ENCODE measurements around the gene PARD3B. TPM values are rescaled to one million over a fixed set of nuclear protein-coding genes. Genes with fewer than 3 reads are reported as not detected.

Gene PARD3B
- total and polyA plus RNA-seq, 4 donors = 6.8 to 50.9 (median 22.5) TPM

DNA sequence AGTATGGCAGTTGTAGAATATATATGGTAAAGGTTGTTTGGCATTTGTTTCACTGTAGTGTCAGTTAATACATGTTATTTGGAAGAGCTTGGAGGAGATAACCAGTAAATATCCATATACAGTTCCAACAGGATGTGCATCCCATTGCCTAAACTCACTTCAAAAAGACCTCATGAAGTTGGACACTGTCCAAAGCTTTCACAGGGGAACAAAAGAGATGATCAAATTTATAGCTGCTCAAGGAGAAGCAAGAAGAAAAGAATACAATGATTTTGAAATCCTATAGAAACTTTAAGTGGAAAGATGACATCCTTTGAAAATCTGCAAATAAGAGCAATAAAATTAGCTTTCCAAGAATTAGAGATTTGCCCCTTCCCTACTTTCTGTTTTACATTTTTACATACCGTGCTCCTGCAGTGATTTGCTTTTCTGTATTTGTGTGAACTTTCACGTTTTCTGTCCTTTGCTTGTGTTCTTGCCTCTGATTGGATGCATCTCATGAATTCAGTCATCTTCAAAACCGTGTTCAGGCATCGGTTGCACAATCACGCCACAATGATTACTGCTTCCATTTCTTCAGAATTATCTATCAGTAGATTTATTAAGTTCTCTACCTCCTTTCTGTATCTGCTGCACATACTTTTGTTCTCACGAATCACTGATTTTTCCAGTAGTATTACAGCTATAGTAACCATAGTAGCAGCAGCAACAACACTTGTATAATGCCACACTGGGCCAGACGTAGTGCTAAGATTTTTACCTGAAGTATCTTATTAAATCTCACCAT lies 83.8 kb downstream of the PARD3B start:
- intact Hi-C loops (cut with DNase I) = no loop called here
- Histone ChIP-seq H3K4me3 (ENCODE audit: low read length in 2 of 2) (no peak overlapping the region), H3K27ac (ENCODE audit: low read depth in 1 of 2, low read length in 2 of 2) (no peak overlapping the region), H3K4me1 (ENCODE audit: control insufficient read depth in 1 of 2, insufficient read depth in 2 of 2, low read length in 2 of 2) (no peaks in the 10 kb centered on the region), H3K9me3 (ENCODE audit: control insufficient read depth, low read length) (no peaks in the 10 kb centered on the region), H3K27me3 (ENCODE audit: control insufficient read depth in 1 of 2, insufficient read depth in 2 of 2, low read length in 1 of 2) (no peaks in the 10 kb centered on the region), H3K36me3 (ENCODE audit: control insufficient read depth in 1 of 2, insufficient read depth in 2 of 2, low read length in 1 of 2) (no peaks in the 10 kb centered on the region)
- WGBS, 2 donors = 91 to 94% methylated on average over 7 of the region's 7 CpGs
- no peak for ATAC-seq (ENCODE audit: low FRiP score)
- DNase-seq = no peak

DNA sequence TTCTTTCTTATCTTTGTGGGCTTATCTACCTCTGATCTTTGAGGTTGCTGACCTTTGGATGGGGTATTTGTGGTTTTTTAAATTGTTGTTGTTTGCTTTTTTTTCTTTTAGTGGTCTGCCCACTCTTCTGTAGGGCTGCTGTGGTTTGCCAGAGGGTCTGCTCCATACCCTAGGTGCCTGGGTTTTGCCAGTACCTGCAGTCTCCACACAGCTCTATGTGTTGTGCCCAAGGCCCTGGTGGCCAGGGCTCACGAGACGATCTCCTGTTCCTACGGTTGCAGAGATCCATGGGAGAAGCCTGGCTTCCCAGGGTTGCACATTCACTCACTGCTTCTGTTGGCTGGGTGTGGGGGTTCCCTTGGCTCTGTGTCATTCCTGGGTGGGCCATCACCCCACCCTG lies 87.1 kb downstream of the PARD3B start:
- Histone ChIP-seq H3K36me3 (ENCODE audit: control insufficient read depth in 1 of 2, insufficient read depth in 2 of 2, low read length in 1 of 2) (no peaks in the 10 kb centered on the region), H3K4me3 (ENCODE audit: low read length in 2 of 2) (no peak overlapping the region), H3K4me1 (ENCODE audit: control insufficient read depth in 1 of 2, insufficient read depth in 2 of 2, low read length in 2 of 2) (no peaks in the 10 kb centered on the region), H3K9me3 (ENCODE audit: control insufficient read depth, low read length) (no peaks in the 10 kb centered on the region), H3K27ac (ENCODE audit: low read depth in 1 of 2, low read length in 2 of 2) (no peak overlapping the region), H3K27me3 (ENCODE audit: control insufficient read depth in 1 of 2, insufficient read depth in 2 of 2, low read length in 1 of 2) (no peaks in the 10 kb centered on the region)
- 97 to 100% methylated on average over 3 of the region's 3 CpGs for WGBS, 2 donors
- intact Hi-C loops (cut with DNase I) = no loop called here
- DNase-seq (no peak), ATAC-seq (ENCODE audit: low FRiP score) (no peak)

DNA sequence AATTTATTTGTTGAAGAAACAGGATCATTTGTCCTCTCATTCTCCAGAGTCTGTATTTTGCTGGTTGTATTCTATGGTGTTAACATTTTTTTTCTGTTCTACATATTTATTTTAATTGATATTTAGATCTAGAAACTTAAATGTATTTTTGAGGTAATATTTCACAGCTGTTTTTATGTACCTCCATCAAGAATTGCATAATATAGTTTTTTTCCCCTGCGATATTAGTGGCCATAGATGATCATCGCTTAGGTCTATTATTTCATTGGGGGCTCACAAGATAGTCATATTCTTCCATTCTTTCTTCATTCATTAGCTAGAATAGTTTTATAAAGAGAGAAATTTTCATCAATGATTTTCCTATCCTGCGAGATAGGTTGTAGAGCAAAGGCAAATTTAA lies 89.3 kb downstream of the PARD3B start:
- WGBS, 2 donors = 96 to 99% methylated on average over 3 of the region's 3 CpGs
- H3K27me3 ChIP-seq (ENCODE audit: control insufficient read depth in 1 of 2, insufficient read depth in 2 of 2, low read length in 1 of 2) = no peaks in the 10 kb centered on the region
- no peaks in the 10 kb centered on the region for H3K9me3 ChIP-seq (ENCODE audit: control insufficient read depth, low read length)
- DNase-seq (no peak), ATAC-seq (ENCODE audit: low FRiP score) (no peak)
- no peak overlapping the region for H3K27ac ChIP-seq (ENCODE audit: low read depth in 1 of 2, low read length in 2 of 2)
- no peak overlapping the region for H3K4me3 ChIP-seq (ENCODE audit: low read length in 2 of 2)
- H3K4me1 ChIP-seq (ENCODE audit: control insufficient read depth in 1 of 2, insufficient read depth in 2 of 2, low read length in 2 of 2) = no peaks in the 10 kb centered on the region
- intact Hi-C loops (cut with DNase I) = no loop called here
- no peaks in the 10 kb centered on the region for H3K36me3 ChIP-seq (ENCODE audit: control insufficient read depth in 1 of 2, insufficient read depth in 2 of 2, low read length in 1 of 2)

DNA sequence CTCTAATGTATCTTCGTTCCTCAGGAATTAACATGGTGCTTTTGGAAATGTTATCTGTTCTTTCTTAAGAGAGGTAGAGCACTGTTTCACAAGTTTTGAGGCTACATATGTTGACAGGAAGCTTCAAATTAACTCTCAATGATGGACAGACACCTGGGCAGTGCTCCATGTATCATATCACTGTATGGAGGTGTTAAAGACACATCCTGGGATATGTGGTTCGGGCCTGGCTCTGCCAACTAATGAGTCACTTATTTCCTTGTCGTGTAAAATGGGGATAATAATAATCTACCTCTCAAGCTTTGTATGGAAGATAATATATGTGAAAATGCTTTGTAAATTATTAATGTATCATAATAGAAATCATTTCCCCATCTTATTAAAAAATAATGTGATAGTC lies 90.2 kb downstream of the PARD3B start:
- H3K4me3 ChIP-seq (ENCODE audit: low read length in 2 of 2) = no peak overlapping the region
- H3K27ac ChIP-seq (ENCODE audit: low read depth in 1 of 2, low read length in 2 of 2) = no peak overlapping the region
- no peaks in the 10 kb centered on the region for H3K27me3 ChIP-seq (ENCODE audit: control insufficient read depth in 1 of 2, insufficient read depth in 2 of 2, low read length in 1 of 2)
- 63 to 67% methylated on average over 3 of the region's 3 CpGs for whole genome bisulfite sequencing, 2 donors
- H3K4me1 ChIP-seq (ENCODE audit: control insufficient read depth in 1 of 2, insufficient read depth in 2 of 2, low read length in 2 of 2) = no peaks in the 10 kb centered on the region
- H3K36me3 ChIP-seq (ENCODE audit: control insufficient read depth in 1 of 2, insufficient read depth in 2 of 2, low read length in 1 of 2) = no peaks in the 10 kb centered on the region
- ATAC-seq (ENCODE audit: low FRiP score) (no peak), DNase-seq (no peak)
- intact Hi-C loops (cut with DNase I) = no loop called here
- no peaks in the 10 kb centered on the region for H3K9me3 ChIP-seq (ENCODE audit: control insufficient read depth, low read length)

DNA sequence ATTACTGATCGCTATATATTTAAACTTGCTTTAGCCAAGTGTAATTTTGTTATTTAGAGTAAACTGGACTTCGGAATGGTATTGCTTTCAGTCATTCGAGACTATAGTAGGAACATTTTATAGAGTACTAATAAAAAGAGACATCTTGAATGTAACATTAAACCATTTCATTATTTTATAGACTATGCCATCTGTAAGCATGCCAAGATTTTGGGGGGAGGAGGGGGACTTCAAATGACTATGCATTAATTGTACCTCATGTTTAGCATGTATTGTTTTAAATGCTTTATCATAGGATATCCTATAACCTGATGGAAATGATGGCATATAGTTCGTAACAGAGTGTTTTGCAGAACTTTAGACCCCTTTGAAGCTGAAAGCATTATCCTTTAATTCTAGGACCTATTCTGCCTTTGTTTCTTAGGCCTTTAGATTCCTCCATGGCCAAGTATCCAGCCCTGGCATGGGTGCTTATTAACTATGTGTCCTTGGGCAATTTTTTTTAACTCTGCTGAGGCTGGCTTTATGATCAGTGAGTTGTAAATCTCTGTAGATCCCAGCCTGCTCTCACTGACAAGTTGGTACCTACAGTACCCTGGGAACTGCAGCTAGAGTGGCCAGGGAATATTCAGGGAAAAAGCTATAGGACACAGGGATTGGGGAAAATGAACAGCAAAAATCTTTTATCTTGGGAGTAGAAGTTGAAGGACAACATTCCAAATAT lies 93.4 kb downstream of the PARD3B start:
- H3K27me3 ChIP-seq (ENCODE audit: control insufficient read depth in 1 of 2, insufficient read depth in 2 of 2, low read length in 1 of 2) = no peaks in the 10 kb centered on the region
- H3K4me3 ChIP-seq (ENCODE audit: low read length in 2 of 2) = no peak overlapping the region
- H3K36me3 ChIP-seq (ENCODE audit: control insufficient read depth in 1 of 2, insufficient read depth in 2 of 2, low read length in 1 of 2) = no peaks in the 10 kb centered on the region
- ATAC-seq (ENCODE audit: low FRiP score) (no peak), DNase-seq (no peak)
- H3K4me1 ChIP-seq (ENCODE audit: control insufficient read depth in 1 of 2, insufficient read depth in 2 of 2, low read length in 2 of 2) = peaks cover 0 to 1% of the 10 kb centered on the region in 2 donors
- WGBS, 2 donors = 95 to 98% methylated on average over 4 of the region's 4 CpGs
- H3K9me3 ChIP-seq (ENCODE audit: control insufficient read depth, low read length) = no peaks in the 10 kb centered on the region
- intact Hi-C loops (cut with DNase I) = no loop called here
- H3K27ac ChIP-seq (ENCODE audit: low read depth in 1 of 2, low read length in 2 of 2) = no peak overlapping the region

DNA sequence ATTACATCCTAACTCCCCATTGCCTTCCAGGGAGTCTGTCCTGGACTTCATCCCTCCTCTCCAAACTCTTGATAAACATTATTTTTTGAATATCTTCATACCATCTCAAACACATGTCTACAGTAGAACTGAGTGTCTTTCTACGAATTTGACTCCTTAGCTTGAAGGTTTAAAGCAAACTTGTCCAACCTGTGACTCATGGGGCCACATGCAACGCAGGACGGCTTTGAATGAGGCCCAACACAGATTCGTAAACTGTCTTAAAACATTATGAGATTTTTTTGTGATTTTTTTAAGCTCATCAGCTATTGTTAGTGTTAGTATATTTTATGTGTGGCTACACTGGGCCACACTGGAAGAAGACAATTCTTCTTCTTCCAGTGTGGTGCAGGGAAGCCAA lies 98.1 kb downstream of the PARD3B start:
- Histone ChIP-seq H3K4me3 (ENCODE audit: low read length in 2 of 2) (no peak overlapping the region), H3K9me3 (ENCODE audit: control insufficient read depth, low read length) (no peaks in the 10 kb centered on the region), H3K36me3 (ENCODE audit: control insufficient read depth in 1 of 2, insufficient read depth in 2 of 2, low read length in 1 of 2) (no peaks in the 10 kb centered on the region), H3K27me3 (ENCODE audit: control insufficient read depth in 1 of 2, insufficient read depth in 2 of 2, low read length in 1 of 2) (no peaks in the 10 kb centered on the region), H3K4me1 (ENCODE audit: control insufficient read depth in 1 of 2, insufficient read depth in 2 of 2, low read length in 2 of 2) (peaks cover 0 to 3% of the 10 kb centered on the region in 2 donors), H3K27ac (ENCODE audit: low read depth in 1 of 2, low read length in 2 of 2) (no peak overlapping the region)
- DNase-seq = no peak
- ATAC-seq (ENCODE audit: low FRiP score) = no peak
- WGBS, 2 donors = 80 to 86% methylated on average over 4 of the region's 4 CpGs
- intact Hi-C loops (cut with DNase I) = no loop called here

DNA sequence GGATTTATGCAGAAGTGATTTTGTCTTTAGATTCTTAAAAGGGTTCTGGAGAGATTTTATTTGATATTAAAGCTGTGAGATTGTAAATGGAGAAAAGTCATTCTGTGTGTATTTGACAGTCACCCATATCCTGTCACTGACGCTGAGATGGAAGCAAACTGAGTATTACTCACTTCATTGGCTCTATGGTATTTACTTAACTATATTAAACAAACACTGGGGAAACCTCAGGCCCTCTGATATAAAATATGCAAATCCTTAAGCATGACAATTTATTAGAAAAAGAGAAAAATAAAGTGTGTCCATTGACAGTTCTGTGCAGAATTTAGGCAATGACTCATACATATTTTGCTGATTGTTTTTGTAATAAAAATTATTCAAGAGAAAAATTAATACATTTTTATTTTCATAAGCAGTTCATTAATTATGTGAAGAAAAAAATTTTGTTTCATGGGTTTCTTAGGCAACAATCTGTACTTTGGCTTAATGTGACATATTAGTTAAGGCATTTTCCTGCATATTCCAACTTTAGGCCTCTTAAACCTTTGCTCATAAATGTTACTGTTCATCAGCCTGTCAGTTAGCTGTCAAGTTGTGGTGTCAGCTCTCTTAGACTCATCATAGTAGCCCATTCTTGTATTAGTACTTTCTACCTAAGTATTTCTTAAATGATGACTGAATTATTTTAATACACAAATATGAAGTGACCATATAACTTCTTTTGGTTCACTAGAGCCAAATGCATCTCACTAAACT lies 99.9 kb downstream of the PARD3B start:
- H3K27ac ChIP-seq (ENCODE audit: low read depth in 1 of 2, low read length in 2 of 2) = no peak overlapping the region
- no peak for DNase-seq
- H3K4me1 ChIP-seq (ENCODE audit: control insufficient read depth in 1 of 2, insufficient read depth in 2 of 2, low read length in 2 of 2) = peaks cover 0 to 3% of the 10 kb centered on the region in 2 donors
- H3K27me3 ChIP-seq (ENCODE audit: control insufficient read depth in 1 of 2, insufficient read depth in 2 of 2, low read length in 1 of 2) = no peaks in the 10 kb centered on the region
- H3K36me3 ChIP-seq (ENCODE audit: control insufficient read depth in 1 of 2, insufficient read depth in 2 of 2, low read length in 1 of 2) = no peaks in the 10 kb centered on the region
- intact Hi-C loops (cut with DNase I) = no loop called here
- no peaks in the 10 kb centered on the region for H3K9me3 ChIP-seq (ENCODE audit: control insufficient read depth, low read length)
- no peak for ATAC-seq (ENCODE audit: low FRiP score)
- 3 to 7% methylated on average over 1 of the region's 1 CpG for WGBS, 2 donors
- H3K4me3 ChIP-seq (ENCODE audit: low read length in 2 of 2) = no peak overlapping the region

DNA sequence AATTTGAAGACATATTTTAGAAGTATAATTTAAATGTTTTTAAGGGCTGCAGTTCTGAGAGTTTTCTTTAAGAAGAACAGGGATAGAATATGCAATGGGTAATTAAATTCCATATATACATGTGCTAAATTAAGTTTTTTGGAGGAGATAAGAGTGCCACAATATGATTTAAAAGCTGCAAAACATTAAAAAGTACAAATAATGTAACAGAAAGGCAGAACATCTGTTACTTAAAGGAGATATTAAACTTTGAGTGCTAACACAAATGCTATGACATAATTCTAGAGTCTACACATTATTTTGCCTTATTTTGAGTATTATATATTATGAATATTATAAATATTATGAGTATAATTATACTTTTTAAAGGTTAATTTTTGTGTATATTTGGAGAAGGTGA lies 102.4 kb downstream of the PARD3B start:
- intact Hi-C loops (cut with DNase I) = no loop called here
- H3K36me3 ChIP-seq (ENCODE audit: control insufficient read depth in 1 of 2, insufficient read depth in 2 of 2, low read length in 1 of 2) = no peaks in the 10 kb centered on the region

More for the DNA sequence above, 102.4 kb downstream of the PARD3B start:
- ATAC-seq (ENCODE audit: low FRiP score) (no peak), DNase-seq (no peak)
- Histone ChIP-seq H3K9me3 (ENCODE audit: control insufficient read depth, low read length) (no peaks in the 10 kb centered on the region), H3K27me3 (ENCODE audit: control insufficient read depth in 1 of 2, insufficient read depth in 2 of 2, low read length in 1 of 2) (no peaks in the 10 kb centered on the region), H3K27ac (ENCODE audit: low read depth in 1 of 2, low read length in 2 of 2) (no peak overlapping the region), H3K4me3 (ENCODE audit: low read length in 2 of 2) (no peak overlapping the region), H3K4me1 (ENCODE audit: control insufficient read depth in 1 of 2, insufficient read depth in 2 of 2, low read length in 2 of 2) (peaks cover 0 to 2% of the 10 kb centered on the region in 2 donors)

Measured in aorta (tissue), 5 donors.